MM.1S (cell line): ENCODE measurements around the gene MPDZ.

ENCODE experiments used
- DNase-seq: peaks from one replicate; pipeline ENCODE4 v3.0.0-alpha.2; 2015
- H2AFZ ChIP-seq: fragments of 300-600 bp; sonication (generic); 2 replicates; pipeline ENCODE4 v1.6.0; 2016; ENCODE audit warnings: antibody characterized with exemption, low read length
- H3F3A ChIP-seq: fragments of 300-600 bp; sonication (generic); 2 replicates; pipeline ENCODE4 v1.6.1; 2016; ENCODE audit warnings: mild to moderate bottlenecking, antibody characterized with exemption, low read length, moderate library complexity, mixed read lengths; ENCODE audit not compliant: insufficient read depth
- H3K27ac ChIP-seq: fragments of 300-600 bp; sonication (generic); 2 replicates; pipeline ENCODE4 v1.5.1; 2016; ENCODE audit warnings: mild to moderate bottlenecking, low read length
- H3K27me3 ChIP-seq: fragments of 300-600 bp; sonication (generic); replicated peaks from 2 replicates; pipeline ENCODE4 v1.6.0; 2016; ENCODE audit warnings: low read length; ENCODE audit not compliant: insufficient read depth
- H3K36me3 ChIP-seq: fragments of 300-600 bp; sonication (generic); replicated peaks from 2 replicates; pipeline ENCODE4 v1.6.1; 2016; ENCODE audit warnings: mild to moderate bottlenecking, low read length, mixed read lengths; ENCODE audit not compliant: insufficient read depth
- H3K4me1 ChIP-seq: fragments of 300-600 bp; sonication (generic); 2 replicates; pipeline ENCODE4 v1.6.1; 2016; ENCODE audit warnings: low read length, mixed read lengths
- H3K4me2 ChIP-seq: fragments of 300-600 bp; sonication (generic); 2 replicates; pipeline ENCODE4 v1.6.0; 2016; ENCODE audit warnings: low read depth, low read length
- H3K4me3 ChIP-seq: fragments of 300-600 bp; sonication (generic); 2 replicates; pipeline ENCODE4 v1.5.1; 2016; ENCODE audit warnings: low read length, mixed read lengths
- H3K79me2 ChIP-seq: fragments of 300-600 bp; sonication (generic); 2 replicates; pipeline ENCODE4 v1.6.1; 2016; ENCODE audit warnings: mixed run types, low read length, mixed read lengths
- H3K9ac ChIP-seq: fragments of 300-600 bp; sonication (generic); 2 replicates; pipeline ENCODE4 v1.6.1; 2016; ENCODE audit warnings: low read length, mixed read lengths
- H3K9me2 ChIP-seq: fragments of 300-600 bp; sonication (generic); replicated peaks from 2 replicates; pipeline ENCODE4 v1.6.1; 2016; ENCODE audit warnings: mild to moderate bottlenecking, low read length, mixed read lengths; ENCODE audit not compliant: insufficient read depth
- H3K9me3 ChIP-seq: fragments of 300-600 bp; sonication (generic); replicated peaks from 2 replicates; pipeline ENCODE4 v1.6.1; 2016; ENCODE audit warnings: mild to moderate bottlenecking, low read length, mixed read lengths; ENCODE audit not compliant: insufficient read depth
- H4K20me1 ChIP-seq: fragments of 300-600 bp; sonication (generic); 2 replicates; pipeline ENCODE4 v1.6.1; 2016; ENCODE audit warnings: mild to moderate bottlenecking, low read length, moderate library complexity, mixed read lengths; ENCODE audit not compliant: insufficient read depth
- EZH2 ChIP-seq: fragments of 300-600 bp; sonication (generic); optimal IDR thresholded peaks from 2 replicates; pipeline ENCODE3; 2017; ENCODE audit warnings: low read depth, mild to moderate bottlenecking, antibody characterized with exemption, low read length, mixed read lengths
- EZH2phosphoT487 ChIP-seq: fragments of 300-600 bp; sonication (generic); IDR thresholded peaks from 2 replicates; pipeline ENCODE4 v1.6.1; 2018; ENCODE audit warnings: antibody characterized with exemption, low read length
- TF ChIP-seq, protein P1 (sequence below): fragments of 300-600 bp; sonication (generic); IDR thresholded peaks from 2 replicates; pipeline ENCODE4 v1.5.1; 2016; ENCODE audit warnings: antibody characterized with exemption, low read length, mixed read lengths

Gene MPDZ

DNA sequence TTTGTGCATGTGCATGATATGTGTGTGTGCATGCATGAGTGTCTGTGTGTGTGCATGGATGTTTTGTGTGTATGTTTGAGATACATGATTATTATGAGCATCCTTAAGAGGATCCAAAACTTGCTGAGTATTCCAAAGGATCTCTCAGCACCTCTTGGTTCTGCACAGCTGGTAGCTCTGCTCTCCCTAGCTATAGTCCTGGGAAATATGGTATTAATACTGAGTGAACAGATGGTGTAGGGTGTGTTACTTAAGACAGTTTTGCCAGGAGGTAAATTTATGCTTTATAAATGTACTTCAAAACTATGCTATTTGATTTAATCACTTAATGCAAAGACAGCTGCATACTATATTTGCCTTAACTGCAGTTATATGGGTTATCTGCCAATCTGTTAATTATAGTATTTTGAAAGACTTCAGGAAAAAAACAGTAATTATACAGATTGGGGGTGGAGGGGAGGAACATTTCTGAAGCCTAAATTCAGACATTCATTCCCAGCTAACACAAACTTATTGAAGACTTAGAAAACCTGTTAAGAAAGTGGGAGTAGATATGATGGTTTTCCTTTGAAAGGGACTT, 215.5 kb downstream of the MPDZ start:
- H3K9me2 ChIP-seq: no peaks in the 10 kb centered on the region
- no peak overlapping the region for H3K4me2 ChIP-seq
- no peak for DNase-seq
- H3K27me3 ChIP-seq: no peaks in the 10 kb centered on the region
- no peaks in the 10 kb centered on the region for H3F3A ChIP-seq
- H3K36me3 ChIP-seq: no peaks in the 10 kb centered on the region
- H3K4me3 ChIP-seq: no peak overlapping the region
- no peak overlapping the region for H3K27ac ChIP-seq
- H3K4me1 ChIP-seq: no peaks in the 10 kb centered on the region
- TF ChIP-seq, protein P1, sequence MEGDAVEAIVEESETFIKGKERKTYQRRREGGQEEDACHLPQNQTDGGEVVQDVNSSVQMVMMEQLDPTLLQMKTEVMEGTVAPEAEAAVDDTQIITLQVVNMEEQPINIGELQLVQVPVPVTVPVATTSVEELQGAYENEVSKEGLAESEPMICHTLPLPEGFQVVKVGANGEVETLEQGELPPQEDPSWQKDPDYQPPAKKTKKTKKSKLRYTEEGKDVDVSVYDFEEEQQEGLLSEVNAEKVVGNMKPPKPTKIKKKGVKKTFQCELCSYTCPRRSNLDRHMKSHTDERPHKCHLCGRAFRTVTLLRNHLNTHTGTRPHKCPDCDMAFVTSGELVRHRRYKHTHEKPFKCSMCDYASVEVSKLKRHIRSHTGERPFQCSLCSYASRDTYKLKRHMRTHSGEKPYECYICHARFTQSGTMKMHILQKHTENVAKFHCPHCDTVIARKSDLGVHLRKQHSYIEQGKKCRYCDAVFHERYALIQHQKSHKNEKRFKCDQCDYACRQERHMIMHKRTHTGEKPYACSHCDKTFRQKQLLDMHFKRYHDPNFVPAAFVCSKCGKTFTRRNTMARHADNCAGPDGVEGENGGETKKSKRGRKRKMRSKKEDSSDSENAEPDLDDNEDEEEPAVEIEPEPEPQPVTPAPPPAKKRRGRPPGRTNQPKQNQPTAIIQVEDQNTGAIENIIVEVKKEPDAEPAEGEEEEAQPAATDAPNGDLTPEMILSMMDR: no peak
- TF ChIP-seq EZH2phosphoT487: no peak
- TF ChIP-seq EZH2: no peak
- H3K9me3 ChIP-seq: no peaks in the 10 kb centered on the region
- H3K79me2 ChIP-seq: no peaks in the 10 kb centered on the region
- H3K9ac ChIP-seq: no peak overlapping the region
- no peaks in the 10 kb centered on the region for H4K20me1 ChIP-seq
- H2AFZ ChIP-seq: no peak overlapping the region

DNA sequence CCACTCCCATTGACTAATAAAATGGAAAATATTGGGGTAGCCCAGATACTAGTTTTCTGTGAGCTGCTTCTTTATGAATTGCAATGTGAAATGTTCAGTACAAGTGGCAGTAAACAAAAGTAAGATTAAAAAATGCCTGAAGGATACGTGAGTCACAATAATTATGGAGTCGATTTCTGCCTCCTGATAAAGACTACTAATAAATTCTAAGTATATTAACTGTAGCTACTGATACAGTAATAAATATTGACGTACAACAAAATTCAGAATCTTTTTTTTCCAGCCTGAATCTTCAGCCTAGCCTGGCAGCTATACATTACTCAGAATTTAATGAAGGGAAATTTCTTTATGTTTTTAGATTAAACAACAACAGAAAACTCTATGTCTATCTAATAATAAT, 218.1 kb downstream of the MPDZ start:
- no peaks in the 10 kb centered on the region for H3K27me3 ChIP-seq
- H4K20me1 ChIP-seq: no peaks in the 10 kb centered on the region
- no peak overlapping the region for H3K27ac ChIP-seq
- H3K79me2 ChIP-seq: no peaks in the 10 kb centered on the region
- H3K4me1 ChIP-seq: no peaks in the 10 kb centered on the region
- no peak overlapping the region for H3K4me2 ChIP-seq
- H3F3A ChIP-seq: no peaks in the 10 kb centered on the region
- TF ChIP-seq EZH2: no peak
- TF ChIP-seq EZH2phosphoT487: no peak
- TF ChIP-seq, protein P1: no peak
- H3K36me3 ChIP-seq: no peaks in the 10 kb centered on the region
- no peak for DNase-seq
- H3K9me3 ChIP-seq: no peaks in the 10 kb centered on the region
- H3K4me3 ChIP-seq: no peak overlapping the region
- no peak overlapping the region for H3K9ac ChIP-seq
- H2AFZ ChIP-seq: no peak overlapping the region
- no peaks in the 10 kb centered on the region for H3K9me2 ChIP-seq
